T-helper 9 cell (primary cell): ENCODE data around the gene UBL3.

Experiments used
- DNase-seq: peaks from one replicate; pipeline ENCODE4 v3.0.0-alpha.2; 2020

Gene UBL3

DNA sequence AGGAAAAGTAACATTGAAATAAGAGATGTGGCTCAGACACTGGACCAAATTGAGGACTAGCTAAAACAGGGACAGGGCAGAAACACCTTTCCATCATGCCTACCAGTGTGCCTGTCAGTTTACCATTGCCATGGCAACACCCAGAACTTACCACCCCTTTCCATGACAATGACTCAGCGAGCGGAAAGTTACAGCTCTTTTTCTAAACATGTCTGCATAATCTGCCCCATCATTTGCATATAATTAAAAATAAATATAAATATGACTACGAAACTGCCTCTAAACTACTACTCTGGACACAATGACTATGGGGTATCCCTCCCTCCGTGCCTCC, 96.0 kb downstream of the UBL3 start:
- no peak for DNase-seq

DNA sequence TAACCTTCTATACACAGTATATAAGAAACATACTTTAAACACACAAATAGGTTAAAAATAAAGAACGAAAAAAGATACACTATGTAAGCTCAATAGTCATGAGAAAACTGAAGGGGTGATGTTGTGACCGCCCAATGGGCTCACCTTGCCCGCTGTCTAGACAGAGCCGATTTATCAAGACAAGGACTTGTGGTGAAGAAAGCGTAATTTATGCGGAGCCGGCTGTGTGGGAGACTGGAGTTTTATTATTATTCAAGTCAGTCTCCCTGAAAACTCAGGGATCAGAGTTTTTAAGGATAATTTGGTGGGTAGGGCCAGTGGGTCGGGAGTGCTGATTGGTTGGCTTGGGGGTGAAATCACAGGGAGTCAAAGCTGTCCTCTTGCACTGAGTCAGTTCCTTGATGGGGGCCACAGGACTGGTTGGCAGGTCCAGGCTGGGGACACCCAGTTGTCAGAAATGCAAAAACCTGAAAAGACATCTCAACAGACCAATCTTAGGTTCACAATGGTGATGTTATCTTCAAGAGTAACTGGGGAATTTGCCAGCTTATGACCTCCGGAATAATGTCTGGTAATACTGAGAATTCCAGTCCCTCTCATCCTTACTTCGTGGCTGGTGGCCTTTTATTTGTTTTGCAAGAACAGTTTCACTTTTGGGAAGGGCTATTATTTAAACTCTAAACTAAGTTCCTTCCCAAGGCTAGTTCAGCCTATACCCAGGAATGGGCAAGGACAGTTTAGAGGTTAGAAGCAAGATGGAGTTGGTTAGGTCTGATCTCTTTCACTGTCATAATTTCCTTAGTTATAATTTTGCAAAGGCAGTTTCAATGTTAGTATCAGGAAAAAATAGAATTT, 96.6 kb downstream of the UBL3 start:
- no peak for DNase-seq

DNA sequence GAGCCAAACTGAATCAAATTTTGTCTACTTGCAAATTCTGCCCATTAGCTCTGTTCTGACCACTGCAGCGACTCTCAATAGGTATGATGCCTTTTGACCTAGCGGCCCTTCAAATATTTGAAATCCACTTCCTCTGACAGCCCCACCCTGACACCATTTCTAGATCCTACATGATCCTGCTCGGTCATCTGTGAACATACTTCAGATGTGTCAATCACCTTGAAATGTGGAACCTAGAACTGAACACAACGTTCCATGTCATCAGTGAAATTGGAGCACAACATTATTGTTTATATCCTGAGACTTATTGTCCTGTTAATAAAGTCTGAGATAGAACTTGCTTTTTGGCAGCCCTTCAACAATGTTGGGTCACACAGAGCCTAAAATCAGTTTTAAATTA, 98.2 kb downstream of the UBL3 start:
- no peak for DNase-seq

DNA sequence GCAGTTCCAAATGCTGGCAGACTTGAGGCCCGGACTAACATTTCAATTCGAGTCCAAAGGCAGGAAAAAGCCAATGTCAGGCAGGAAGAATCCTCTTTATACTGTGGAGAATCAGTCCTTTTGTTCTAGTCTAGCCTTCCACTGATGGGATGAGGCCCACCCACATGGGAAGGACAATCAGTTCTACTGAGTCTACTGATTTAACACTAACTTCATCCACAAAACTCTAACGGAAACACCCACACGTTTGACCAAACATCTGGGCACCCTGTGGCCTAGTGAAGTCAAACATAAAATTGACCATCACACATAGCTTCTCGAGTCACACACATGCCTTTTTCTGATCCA, 100.3 kb downstream of the UBL3 start:
- DNase-seq, result no peak

DNA sequence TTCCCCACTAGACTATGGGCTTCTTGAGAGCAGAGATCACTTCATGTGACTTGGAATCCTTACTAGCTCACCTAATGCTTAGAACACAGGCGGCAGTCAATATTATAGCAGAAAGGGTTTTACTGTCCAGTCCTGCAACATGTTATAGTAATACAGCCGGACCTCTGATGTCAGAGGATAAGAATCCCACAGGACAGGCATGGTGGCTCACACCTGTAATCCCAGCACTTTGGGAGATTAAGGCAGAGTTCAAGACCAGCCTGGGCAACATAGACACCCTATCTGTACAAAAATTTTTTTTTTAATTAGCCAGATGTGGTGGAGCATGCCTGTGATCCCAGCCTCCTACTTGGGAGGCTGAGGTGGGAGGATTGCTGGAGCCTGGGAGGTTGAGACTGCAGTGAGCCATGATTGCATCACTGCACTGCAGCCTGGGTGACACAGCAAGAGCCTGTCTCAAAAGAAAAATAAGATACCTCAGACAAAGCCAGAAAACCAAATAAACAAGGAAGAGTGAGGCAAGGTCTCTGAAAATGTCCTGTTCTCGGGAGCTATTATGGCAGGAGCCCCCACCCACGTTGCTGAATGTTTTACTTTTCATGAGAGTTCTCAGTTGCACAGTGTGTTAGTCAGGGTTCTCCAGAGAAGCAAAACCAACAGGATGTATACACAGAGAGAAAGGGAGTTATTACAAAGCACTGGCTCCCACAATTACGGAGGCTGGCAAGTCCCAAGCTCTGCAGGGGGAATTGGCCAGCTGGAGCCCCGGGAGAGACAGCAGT, 100.8 kb downstream of the UBL3 start:
- DNase-seq, result no peak

DNA sequence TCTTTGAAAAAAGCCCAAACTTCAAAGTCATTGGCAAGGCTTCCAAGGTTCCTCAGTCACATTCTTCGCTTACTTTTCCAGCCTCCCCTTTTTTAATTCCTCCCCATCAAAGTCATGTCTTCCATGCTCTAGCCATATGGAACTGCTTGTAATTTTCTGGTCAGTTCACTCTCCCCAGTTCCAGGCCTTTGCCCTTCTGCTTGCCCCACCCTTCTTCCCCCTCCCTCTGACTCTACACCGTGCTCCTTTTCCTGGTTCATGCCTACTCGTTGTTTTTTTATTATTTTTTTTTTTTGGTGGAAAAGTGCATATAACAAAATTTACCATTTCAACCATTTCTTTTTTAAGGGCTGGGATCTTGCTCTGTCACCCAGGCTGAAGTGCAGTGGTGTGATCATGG, 102.3 kb downstream of the UBL3 start:
- DNase-seq, result no peak

DNA sequence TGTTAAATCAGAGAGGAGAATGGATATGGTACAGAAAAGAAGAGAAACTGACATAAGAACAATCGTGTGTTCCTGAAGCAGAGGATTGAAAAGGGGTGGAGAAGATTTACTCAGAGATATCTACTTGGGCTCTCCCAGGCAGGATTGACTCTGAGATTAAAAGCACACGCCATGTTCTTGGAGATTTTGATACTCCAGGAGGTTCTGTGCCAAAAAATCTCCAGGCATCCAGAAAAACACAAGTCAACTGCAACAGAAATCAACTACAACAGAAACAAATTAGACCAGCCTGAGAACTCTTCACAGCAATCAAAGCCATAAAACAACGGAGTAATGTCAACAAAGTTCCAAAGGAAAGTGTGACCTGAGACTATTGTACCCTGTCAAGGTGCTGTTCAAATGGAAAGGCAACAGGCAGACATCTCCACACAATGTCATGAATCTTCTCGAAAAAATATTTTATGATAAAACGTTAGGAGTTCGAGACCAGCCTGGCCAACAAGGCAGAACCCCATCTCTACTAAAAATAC, 104.2 kb downstream of the UBL3 start:
- DNase-seq, result no peak

DNA sequence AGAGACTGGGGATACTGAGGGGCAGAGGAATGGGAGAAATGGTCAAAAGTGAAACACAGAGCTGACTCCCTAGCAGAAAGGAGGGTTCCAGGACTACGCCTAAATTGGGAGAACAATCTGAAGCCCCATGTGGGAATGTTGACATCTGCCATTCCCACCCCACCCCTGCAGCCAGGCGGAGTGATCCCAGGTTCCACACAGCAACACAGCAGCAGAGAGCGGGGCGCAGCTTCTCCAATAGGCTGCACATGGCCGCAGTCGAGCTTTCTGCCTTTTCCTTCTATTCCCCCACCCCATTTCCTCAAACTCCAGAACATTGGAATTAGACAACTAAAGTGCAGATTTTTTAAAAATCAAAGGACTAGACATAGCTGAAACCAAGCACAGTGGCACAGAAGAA, 104.7 kb downstream of the UBL3 start:
- DNase-seq, result no peak

DNA sequence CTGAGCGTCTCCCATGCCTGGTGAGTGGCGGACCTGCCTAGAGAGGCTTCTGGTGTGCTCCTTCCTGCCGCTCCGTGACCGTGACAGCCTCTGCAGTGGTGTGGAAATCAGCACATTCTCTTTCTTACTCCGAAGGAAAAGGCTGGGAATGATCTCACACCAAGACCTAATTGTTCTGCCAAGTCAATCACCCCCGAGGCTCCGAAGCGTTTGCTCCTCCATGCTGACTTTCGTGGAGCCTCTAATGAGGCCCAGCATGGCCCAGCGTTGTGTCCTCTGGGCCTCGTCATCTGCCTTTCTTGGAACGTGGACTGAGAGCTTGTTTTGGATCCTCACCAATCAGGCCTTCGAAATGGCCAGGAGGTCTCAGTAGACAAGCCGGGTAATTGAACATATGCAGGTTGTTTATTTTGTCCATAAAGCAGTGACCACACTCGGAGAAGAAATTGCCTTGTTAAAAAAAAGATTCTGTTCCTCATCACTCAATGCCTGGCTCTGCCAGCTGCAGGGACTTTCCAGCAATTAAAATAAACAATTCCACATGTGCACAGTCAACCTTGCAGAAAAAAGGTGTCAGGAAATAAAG, 107.1 kb downstream of the UBL3 start:
- no peak for DNase-seq

DNA sequence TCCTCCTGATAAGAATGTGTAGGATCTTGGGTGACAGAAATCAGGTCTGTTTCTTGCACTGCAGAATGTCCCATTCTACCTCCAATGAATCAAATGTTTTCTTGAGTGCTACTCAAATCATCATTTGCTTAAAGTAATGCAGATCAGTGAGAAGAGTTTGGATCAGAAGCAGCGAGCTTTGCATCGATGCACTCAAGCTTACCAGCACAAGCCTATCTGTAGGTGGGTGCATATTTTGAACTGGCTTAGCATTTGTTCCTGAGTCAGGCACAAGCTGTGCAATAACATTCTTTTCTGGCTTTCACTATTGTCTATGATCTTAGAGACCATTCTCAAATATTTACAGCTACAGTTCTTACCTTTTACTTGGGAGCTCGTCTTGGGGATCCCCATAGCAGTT, 109.5 kb downstream of the UBL3 start:
- DNase-seq, result no peak

DNA sequence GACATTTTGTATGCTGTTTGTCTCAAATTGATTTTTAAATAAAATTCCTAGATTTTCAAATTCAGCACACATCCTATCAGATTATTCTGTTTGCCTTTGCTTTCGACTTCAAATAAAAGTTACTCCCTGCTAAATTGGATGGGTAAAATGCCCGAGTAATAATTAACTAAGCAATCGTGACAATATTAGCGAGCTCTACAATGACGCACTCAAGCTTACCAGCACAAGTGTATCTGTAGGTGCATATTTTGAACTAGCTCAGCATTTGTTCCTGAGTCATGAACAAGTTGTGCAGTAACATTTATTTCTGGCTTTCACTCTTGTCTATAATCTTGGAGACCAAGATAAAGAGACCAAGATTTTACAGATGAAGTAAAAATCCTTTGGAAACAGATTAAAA, 113.4 kb downstream of the UBL3 start:
- no peak for DNase-seq

DNA sequence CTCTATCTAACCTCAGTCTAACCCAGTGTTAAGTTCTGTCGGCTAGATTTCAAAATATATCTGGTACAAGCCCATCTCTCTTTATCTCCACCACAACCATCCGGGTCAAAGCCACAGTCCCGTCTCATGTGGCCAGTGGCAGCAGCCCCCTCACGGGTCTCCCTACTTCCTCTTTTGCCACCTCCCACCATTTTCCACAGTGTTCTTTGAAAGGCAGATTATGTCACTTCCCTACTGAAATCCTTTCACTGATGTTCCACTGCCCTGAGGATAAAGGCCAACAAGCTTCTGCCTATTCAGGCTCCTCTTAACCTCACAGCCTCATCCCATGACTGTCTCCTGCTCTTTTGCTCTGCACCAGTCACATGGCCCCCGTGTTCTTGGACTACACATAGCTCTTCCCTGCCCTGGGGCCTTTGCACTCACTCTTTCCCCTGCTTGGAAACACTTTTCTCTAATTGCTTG, 117.2 kb downstream of the UBL3 start:
- DNase-seq, result no peak

DNA sequence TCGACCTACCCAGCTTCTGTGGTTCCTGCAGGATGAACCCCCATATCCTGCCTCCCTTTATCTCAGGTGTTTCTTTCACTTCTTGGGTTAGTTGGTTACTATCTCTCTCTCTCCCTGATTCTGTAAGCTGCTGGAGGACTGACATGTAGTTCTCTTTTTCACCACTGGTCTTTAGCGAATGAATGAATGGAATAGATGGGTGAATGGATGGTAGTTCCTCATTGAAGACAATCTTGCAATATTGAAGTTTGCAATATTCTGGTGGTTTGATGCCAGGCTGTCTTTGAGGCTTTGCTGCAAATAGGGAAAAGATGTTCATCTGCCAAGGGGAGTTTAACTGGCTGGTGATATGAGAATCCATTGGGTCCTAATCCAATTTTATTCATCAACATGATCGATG, 120.2 kb downstream of the UBL3 start:
- DNase-seq, result no peak

DNA sequence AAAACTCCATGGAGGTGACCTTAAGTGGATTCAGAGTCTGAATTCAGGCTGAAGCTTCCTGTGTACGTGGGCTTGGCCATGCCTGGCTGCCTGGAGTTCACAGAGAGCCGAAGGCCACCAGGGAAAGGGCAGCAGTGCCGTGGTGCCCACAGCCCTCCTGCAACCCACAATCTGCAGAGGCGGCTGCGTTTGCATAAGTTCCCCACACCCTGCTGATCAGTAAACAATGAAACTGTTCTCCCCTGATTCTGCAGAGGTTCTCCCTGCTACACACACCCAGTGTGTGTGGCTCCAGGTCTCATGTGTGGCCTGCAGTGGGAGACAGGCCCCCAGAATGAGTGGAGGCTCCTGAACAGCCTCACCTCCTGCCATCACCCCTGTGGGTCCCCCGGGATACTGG, 128.0 kb downstream of the UBL3 start:
- DNase-seq, result no peak

DNA sequence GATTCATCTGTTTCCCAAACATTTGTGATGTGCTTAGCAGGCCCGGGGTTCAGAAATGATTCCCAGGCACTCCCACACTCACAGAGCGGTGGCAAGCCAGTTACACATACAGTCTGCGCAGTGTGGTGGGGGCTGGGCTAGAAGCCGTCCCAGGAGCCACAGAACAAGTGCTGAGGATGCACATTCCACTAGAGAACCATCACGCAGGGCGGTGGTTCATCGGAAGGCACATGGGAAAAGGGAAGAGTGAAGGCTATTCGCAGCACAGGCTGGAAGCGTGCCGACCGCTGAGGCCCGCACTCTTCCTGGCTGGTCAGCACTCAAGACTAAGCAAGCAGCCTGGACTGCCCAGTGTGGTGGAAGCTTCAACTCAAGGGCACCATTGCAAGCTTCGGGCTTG, 128.7 kb downstream of the UBL3 start:
- DNase-seq, result no peak

DNA sequence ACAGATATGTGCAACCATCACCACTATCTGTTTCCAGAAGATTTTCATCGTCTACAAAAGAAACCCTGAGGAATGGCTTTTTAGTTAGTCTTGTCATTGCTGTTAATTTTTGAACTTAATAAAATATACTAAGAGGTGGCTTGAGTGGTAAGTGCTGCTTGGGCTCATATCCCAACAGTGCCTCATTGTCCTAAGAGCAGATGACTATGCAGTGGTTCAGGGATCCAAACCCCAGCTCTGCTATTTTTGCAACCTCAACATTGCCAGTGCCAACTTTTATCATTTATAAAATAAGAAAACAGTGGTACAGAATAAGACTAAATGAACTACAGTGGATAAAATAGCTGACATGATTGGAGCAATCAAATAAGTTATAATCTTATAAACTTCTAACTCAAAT, 131.7 kb downstream of the UBL3 start:
- no peak for DNase-seq

DNA sequence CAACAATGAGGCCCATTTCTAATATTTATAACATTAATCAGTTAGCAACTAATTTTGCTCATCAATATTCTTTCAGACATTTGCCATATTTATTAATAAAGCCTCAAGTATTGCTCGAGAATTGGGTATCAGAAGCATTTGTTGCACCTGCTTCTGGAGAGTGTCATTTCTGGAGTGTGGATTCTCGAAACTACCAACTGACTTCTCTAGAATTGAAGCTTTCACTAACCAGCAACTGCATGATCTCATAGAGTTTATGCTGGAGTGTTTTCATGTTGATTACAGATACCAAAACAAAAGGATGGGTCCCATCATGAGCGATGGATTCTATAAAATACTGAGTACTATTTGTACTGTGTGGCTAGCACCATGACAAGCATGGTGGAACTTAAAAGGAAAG, 133.9 kb downstream of the UBL3 start:
- DNase-seq, result no peak
